NT2/D1 (cell line): ENCODE results near the gene PCYOX1L.

ENCODE experiments used
- SUZ12 ChIP-seq: IDR thresholded peaks from 2 replicates; pipeline ENCODE4 v1.6.1; 2011; ENCODE audit not compliant: insufficient read length, insufficient read depth; ENCODE audit errors: extremely low read depth
- YY1 ChIP-seq: IDR thresholded peaks from 2 replicates; pipeline ENCODE4 v1.6.1; 2011; ENCODE audit not compliant: insufficient read length, insufficient read depth
- ZNF274 ChIP-seq: IDR thresholded peaks from 2 replicates; pipeline ENCODE4 v1.6.1; 2011; ENCODE audit warnings: mild to moderate bottlenecking, low read depth, low read length

GRCh38 chr5:149374303-149374702, 16.5 kb downstream of the PCYOX1L start:
- TF ChIP-seq ZNF274: no peak
- TF ChIP-seq YY1: no peak
- no peak for TF ChIP-seq SUZ12
